ENCODE measurements around the gene METTL9. TPM values are rescaled to one million over a fixed set of nuclear protein-coding genes. Genes with fewer than 3 reads are reported as not detected.

The METTL9 gene
- total and polyA plus RNA-seq, 2 of the 13 experiments (the other 11 are each of a cell fraction or from before 2014, with no cell fraction given): 123 to 204 TPM

DNA sequence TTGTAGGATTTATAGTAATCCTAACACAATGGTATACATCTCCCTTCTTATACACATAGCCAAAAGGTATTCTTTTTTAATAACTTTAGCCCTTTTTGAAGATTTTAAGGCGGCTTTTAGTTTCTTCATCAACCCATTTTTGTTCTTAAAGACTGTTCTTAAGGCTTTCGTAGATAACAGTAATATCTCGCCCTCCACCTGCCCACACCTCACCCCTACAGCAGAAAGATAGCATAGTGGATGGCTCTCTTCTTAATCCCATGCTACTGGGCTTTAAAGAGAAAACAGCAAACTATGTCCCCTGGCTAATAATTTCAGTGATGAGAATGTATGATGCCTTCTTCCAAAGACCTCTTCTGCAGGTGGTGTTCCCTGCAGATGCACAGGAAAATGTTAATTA is 44.4 kb downstream of the METTL9 start:
- ChIA-PET CTCF (ENCODE audit: low intra/inter-chr PET ratio, low total read pairs) (no interaction called here), POLR2A (no interaction called here)
- in situ Hi-C loops (cut with HindIII; ENCODE audit: extremely low pct_ligation_motif_present, low pct_unique_long_range_greater_than_20kb): no loop called here
- Histone ChIP-seq H3K36me3 (replicated peaks in 1 of 2; ENCODE audit: control insufficient read depth in 1 of 2, insufficient read depth in 2 of 2, low read length in 2 of 2) (peaks cover 2 to 9% of the 10 kb centered on the region in 2 experiments; a peak in 3 of 5 replicates), H3K4me3 (replicated peaks in 1 of 3; ENCODE audit: insufficient read depth in 1 of 3, low read depth in 2 of 3, low read length in 3 of 3) (no peak overlapping the region), H3K4me1 (ENCODE audit: insufficient read depth, low read length) (peaks cover 32% of the 10 kb centered on the region), H2AFZ (ENCODE audit: low read length) (no peak overlapping the region), H4K20me1 (ENCODE audit: insufficient read depth, low read length) (peaks cover 12% of the 10 kb centered on the region), H3K9ac (ENCODE audit: insufficient read depth, low read depth, low read length) (no peak overlapping the region), H3K79me2 (ENCODE audit: insufficient read depth, low read length) (no peaks in the 10 kb centered on the region), H3K4me2 (ENCODE audit: low read depth, low read length) (no peak overlapping the region), H3K27me3 (ENCODE audit: control insufficient read depth in 1 of 2, insufficient read depth in 2 of 2, low read length in 2 of 2) (no peaks in the 10 kb centered on the region), H3K27ac (ENCODE audit: extremely low read length, insufficient read depth, low read length) (no peak overlapping the region), H3K9me3 (ENCODE audit: low read length) (no peaks in the 10 kb centered on the region)
- intact Hi-C loops (cut with micrococcal nuclease; ENCODE audit: unreplicated experiment): no loop called here
- DNase-seq (ENCODE audit: low spot score): no peak
- 98% methylated on average over 3 of the region's 3 CpGs for WGBS (ENCODE audit: low lambda C conversion rate)
- no peak for ATAC-seq
- FAIRE-seq: no peak
- no TSS peak for BruUV-seq (replicated peaks)
- no peak for TF ChIP-seq HOXA9 (CRISPR knock-in tag; IDR thresholded peaks at IDR 0.05; ENCODE audit: borderline replicate concordance)
- TF ChIP-seq FOXC1 (CRISPR knock-in tag; IDR thresholded peaks at IDR 0.05; ENCODE audit: borderline replicate concordance): no peak
- no peak for TF ChIP-seq ZNF790 (CRISPR knock-in tag; IDR thresholded peaks at IDR 0.05; ENCODE audit: borderline replicate concordance)
- TF ChIP-seq ZNF619 (CRISPR knock-in tag; IDR thresholded peaks at IDR 0.05): no peak
- TF ChIP-seq RAD21 (CRISPR knock-in tag; IDR thresholded peaks at IDR 0.05): no peak
- no peak for TF ChIP-seq MZF1 (CRISPR knock-in tag; IDR thresholded peaks at IDR 0.05; ENCODE audit: borderline replicate concordance)
- no peak for TF ChIP-seq ZNF605 (CRISPR knock-in tag; IDR thresholded peaks at IDR 0.05)
- TF ChIP-seq ONECUT2 (CRISPR knock-in tag; IDR thresholded peaks at IDR 0.05): no peak
- TF ChIP-seq SIN3B (IDR thresholded peaks at IDR 0.05; ENCODE audit: low read length): no peak
- no peak for TF ChIP-seq ZNF264 (CRISPR knock-in tag; IDR thresholded peaks at IDR 0.05)

- intact Hi-C loops (cut with micrococcal nuclease; ENCODE audit: unreplicated experiment): no loop called here
- Histone ChIP-seq H3K79me2 (ENCODE audit: insufficient read depth, low read length) (no peaks in the 10 kb centered on the region), H3K9ac (ENCODE audit: insufficient read depth, low read depth, low read length) (no peak overlapping the region), H3K9me3 (ENCODE audit: low read length) (no peaks in the 10 kb centered on the region), H4K20me1 (ENCODE audit: insufficient read depth, low read length) (peaks cover 12% of the 10 kb centered on the region), H3K36me3 (replicated peaks in 1 of 2; ENCODE audit: control insufficient read depth in 1 of 2, insufficient read depth in 2 of 2, low read length in 2 of 2) (peaks cover 4 to 9% of the 10 kb centered on the region in 2 experiments; a peak in 3 of 5 replicates), H3K4me3 (replicated peaks in 1 of 3; ENCODE audit: insufficient read depth in 1 of 3, low read depth in 2 of 3, low read length in 3 of 3) (no peak overlapping the region), H3K4me1 (ENCODE audit: insufficient read depth, low read length) (peaks cover 23% of the 10 kb centered on the region), H2AFZ (ENCODE audit: low read length) (no peak overlapping the region), H3K27ac (ENCODE audit: extremely low read length, insufficient read depth, low read length) (no peak overlapping the region), H3K4me2 (ENCODE audit: low read depth, low read length) (no peak overlapping the region), H3K27me3 (ENCODE audit: control insufficient read depth in 1 of 2, insufficient read depth in 2 of 2, low read length in 2 of 2) (no peaks in the 10 kb centered on the region)
- BruUV-seq (replicated peaks): no TSS peak
- WGBS (ENCODE audit: low lambda C conversion rate): 95% methylated on average over 4 of the region's 4 CpGs
- no peak for TF ChIP-seq KDM6A (CRISPR knock-in tag; IDR thresholded peaks at IDR 0.05; ENCODE audit: low read depth)
- TF ChIP-seq ZNF704 (CRISPR knock-in tag; IDR thresholded peaks at IDR 0.05; ENCODE audit: borderline replicate concordance): no peak
- no peak for TF ChIP-seq ZNF781 (CRISPR knock-in tag; IDR thresholded peaks at IDR 0.05; ENCODE audit: borderline replicate concordance, not compliant biosample characterization)
- no peak for TF ChIP-seq ZNF713 (CRISPR knock-in tag; IDR thresholded peaks at IDR 0.05)
- no peak for TF ChIP-seq NCOA2 (CRISPR knock-in tag; IDR thresholded peaks at IDR 0.05)
- TF ChIP-seq, protein P1, sequence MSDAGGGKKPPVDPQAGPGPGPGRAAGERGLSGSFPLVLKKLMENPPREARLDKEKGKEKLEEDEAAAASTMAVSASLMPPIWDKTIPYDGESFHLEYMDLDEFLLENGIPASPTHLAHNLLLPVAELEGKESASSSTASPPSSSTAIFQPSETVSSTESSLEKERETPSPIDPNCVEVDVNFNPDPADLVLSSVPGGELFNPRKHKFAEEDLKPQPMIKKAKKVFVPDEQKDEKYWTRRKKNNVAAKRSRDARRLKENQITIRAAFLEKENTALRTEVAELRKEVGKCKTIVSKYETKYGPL (CRISPR knock-in tag; IDR thresholded peaks at IDR 0.05): no peak
- no peak for TF ChIP-seq SOX5 (CRISPR knock-in tag; IDR thresholded peaks at IDR 0.05; ENCODE audit: borderline replicate concordance)
- TF ChIP-seq SYNCRIP (IDR thresholded peaks at IDR 0.05; ENCODE audit: insufficient read depth, low read depth, low read length): no peak
- no peak for TF ChIP-seq ZNF230 (CRISPR knock-in tag; IDR thresholded peaks at IDR 0.05)
- CTCF ChIA-PET (ENCODE audit: low intra/inter-chr PET ratio, low total read pairs): no interaction called here
- FAIRE-seq: no peak
- ATAC-seq: no peak
- DNase-seq (ENCODE audit: low spot score): no peak
- POLR2A ChIA-PET: no interaction called here
- in situ Hi-C loops (cut with HindIII; ENCODE audit: extremely low pct_ligation_motif_present, low pct_unique_long_range_greater_than_20kb): no loop called here
Observed at GRCh38 chr16:21644674-21645073, 45.3 kb downstream of the METTL9 start.

All from HepG2 (cell line).